ENCODE measurements around the gene ELMOD3.

ELMOD3 gene

DNA sequence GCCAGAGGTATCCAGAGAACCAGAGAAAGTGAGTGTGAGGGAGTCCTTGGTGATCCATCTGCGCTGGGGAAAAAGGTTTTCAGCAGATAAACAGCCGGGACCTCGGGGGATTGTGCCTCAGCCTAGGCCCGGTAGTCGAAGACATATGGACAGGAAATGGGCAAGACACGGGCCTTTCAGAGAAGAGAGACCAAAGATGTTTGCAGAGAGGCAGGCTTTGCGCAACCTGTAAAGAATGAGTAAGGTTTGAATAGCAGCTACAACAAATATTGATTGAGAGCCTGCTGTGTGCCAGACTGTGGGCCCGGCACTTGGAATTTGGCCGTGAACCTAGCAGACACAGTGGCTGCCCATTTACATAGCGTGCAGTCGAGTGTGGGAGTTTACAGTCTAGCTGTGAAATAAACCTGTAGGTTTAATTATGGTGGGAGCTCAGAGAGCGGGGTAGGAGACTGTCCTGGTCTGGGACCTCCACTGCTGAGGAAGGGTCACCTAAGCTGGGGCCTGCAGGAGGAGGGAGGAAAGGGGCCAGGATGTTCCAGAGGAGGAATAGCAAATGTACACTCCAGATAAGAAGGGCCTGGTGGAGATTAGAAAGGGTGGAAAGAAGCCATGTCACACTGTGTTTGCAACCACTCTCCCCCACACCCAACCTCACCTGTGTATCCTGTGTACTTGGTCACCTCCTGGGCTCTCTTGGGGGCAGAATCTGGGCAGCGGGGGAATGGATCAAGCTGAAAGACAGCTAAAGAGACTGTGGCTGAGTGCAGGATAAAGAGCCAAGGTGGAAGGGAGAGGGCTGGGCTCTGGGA is 66.9 kb downstream of the ELMOD3 start:
- peak; percentile 64 for DNase-seq (ENCODE audit: low read depth)
- H3K4me3 ChIP-seq (ENCODE audit: low read depth, low read length) = no peak overlapping the region
- no peak for TF ChIP-seq CTCF (conservative IDR thresholded peaks at IDR 0.05; ENCODE audit: low read depth, low read length)

DNA sequence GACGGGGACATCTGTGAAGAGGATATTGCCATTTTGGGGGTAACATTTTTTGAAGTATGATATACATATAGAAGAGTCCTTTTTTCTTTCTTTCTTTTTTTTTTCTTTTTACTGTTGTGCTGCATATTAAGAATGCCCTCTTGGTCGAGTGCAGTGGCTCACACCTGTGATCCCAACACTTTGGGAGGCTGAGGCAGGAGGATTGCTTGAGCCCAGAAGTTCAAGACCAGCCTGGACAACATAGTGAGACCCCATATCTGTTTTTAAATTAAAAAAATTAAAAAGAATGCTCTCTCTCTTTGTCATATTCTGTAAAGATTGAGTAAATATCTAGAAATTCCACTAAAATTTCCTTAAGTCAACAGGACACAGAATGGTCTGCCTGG is 67.5 kb downstream of the ELMOD3 start:
- TF ChIP-seq CTCF (conservative IDR thresholded peaks at IDR 0.05; ENCODE audit: low read depth, low read length) = no peak
- DNase-seq (ENCODE audit: low read depth) = no peak

GRCh38 chr2:85423525-85423924 is 69.0 kb downstream of the ELMOD3 start:
- no peak for DNase-seq (ENCODE audit: low read depth)
- TF ChIP-seq CTCF (conservative IDR thresholded peaks at IDR 0.05; ENCODE audit: low read depth, low read length) = no peak
- H3K4me3 ChIP-seq (ENCODE audit: low read depth, low read length) = no peak overlapping the region

More for the DNA sequence above, 67.5 kb downstream of the ELMOD3 start:
- no peak overlapping the region for H3K4me3 ChIP-seq (ENCODE audit: low read depth, low read length)

DNA sequence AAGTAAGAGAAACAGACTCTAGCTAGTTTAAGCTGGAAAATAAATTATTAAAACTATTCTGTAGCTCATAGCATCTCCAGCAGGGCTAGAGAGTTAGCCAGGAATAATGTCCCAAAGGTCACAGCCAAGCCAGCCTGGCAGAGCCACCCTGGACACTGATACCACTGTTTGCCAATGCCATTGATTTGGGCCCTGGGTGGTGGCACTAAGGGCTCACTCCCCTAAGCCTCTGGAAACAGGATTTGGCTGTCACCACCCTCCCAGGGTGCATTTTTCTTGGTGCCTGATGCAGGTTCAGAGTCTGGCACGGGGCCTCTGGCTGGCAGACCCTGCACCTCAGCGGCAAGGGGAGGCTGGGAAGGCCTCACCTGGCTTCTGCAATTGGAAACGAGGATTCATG is 71.0 kb downstream of the ELMOD3 start:
- no peak for TF ChIP-seq CTCF (conservative IDR thresholded peaks at IDR 0.05; ENCODE audit: low read depth, low read length)

GRCh38 chr2:85427300-85427835 is 72.8 kb downstream of the ELMOD3 start:
- DNase-seq (ENCODE audit: low read depth) = no peak
- H3K4me3 ChIP-seq (ENCODE audit: low read depth, low read length) = no peak overlapping the region
- no peak for TF ChIP-seq CTCF (conservative IDR thresholded peaks at IDR 0.05; ENCODE audit: low read depth, low read length)

More for the DNA sequence above, 71.0 kb downstream of the ELMOD3 start:
- no peak for DNase-seq (ENCODE audit: low read depth)
- no peak overlapping the region for H3K4me3 ChIP-seq (ENCODE audit: low read depth, low read length)

- no peak for TF ChIP-seq CTCF (conservative IDR thresholded peaks at IDR 0.05; ENCODE audit: low read depth, low read length)
- DNase-seq (ENCODE audit: low read depth) = no peak
- H3K4me3 ChIP-seq (ENCODE audit: low read depth, low read length) = no peak overlapping the region
Measured at GRCh38 chr2:85428343-85428881, 73.8 kb downstream of the ELMOD3 start.

Measured in choroid plexus epithelial cell (primary cell).